Astrocyte (in vitro differentiated cells and primary cell): Measurements from ENCODE around the gene SLC6A11.
A peak's percentile ranks its signal among the peaks of the same experiment; 100 is the strongest.

Source experiments
- EZH2 ChIP-seq: IDR thresholded peaks from 2 replicates; pipeline ENCODE4 v1.6.1; 2012; ENCODE audit warnings: mild to moderate bottlenecking, low read length, inconsistent platforms; ENCODE audit not compliant: insufficient read depth
- TF ChIP-seq, protein P1 (sequence below): IDR thresholded peaks from 2 replicates; pipeline ENCODE4 v1.5.1; 2011; ENCODE audit warnings: low read depth, mild to moderate bottlenecking, inconsistent platforms, low read length, moderate library complexity; ENCODE audit not compliant: insufficient read depth

DNA sequence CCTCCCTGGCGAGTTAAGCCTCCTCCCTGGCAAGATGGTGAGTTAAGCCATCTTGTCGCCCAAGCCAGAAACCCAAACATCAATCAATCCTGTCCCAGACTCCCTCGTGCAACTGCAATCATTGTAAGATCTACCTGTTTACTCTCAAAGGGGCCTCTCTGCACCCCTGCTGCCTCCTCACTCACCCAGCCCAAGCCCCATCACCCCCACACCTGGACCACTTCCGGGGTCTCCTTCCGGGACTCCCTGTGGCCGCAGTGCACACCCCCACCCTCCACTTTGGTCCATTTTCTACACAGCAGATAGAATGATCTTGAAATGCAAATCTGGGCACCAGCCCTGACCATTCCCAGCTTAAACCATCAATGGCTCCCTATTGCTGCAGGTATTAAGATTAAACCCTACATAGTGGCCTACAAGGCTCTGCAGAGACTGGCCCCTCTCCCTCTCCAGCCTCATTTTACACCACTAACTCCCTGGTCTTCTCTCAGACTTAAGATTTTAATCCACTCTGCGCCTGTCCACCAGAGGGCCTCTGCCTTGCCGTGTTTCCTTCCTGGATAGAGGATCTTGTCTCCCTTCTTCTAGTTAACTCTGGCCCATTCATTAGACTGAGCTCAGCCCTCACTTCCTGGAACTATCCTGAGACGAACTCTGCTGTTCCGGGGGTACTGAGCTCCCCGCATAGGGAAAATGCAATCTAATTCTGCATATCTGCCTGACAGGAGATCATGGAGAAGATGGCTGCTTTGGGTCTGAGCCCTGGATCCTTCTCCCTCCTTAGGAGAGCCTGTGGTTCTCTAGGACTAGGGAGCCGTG lies 134.7 kb downstream of the SLC6A11 start:
- TF ChIP-seq, protein P1, sequence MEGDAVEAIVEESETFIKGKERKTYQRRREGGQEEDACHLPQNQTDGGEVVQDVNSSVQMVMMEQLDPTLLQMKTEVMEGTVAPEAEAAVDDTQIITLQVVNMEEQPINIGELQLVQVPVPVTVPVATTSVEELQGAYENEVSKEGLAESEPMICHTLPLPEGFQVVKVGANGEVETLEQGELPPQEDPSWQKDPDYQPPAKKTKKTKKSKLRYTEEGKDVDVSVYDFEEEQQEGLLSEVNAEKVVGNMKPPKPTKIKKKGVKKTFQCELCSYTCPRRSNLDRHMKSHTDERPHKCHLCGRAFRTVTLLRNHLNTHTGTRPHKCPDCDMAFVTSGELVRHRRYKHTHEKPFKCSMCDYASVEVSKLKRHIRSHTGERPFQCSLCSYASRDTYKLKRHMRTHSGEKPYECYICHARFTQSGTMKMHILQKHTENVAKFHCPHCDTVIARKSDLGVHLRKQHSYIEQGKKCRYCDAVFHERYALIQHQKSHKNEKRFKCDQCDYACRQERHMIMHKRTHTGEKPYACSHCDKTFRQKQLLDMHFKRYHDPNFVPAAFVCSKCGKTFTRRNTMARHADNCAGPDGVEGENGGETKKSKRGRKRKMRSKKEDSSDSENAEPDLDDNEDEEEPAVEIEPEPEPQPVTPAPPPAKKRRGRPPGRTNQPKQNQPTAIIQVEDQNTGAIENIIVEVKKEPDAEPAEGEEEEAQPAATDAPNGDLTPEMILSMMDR = peak; percentile 63
- no peak for TF ChIP-seq EZH2
